GM23248 (cell line): Measurements from ENCODE around the gene BTG3.

Source experiments
- EZH2 ChIP-seq: fragments of 200-600 bp; sonication (generic); IDR thresholded peaks from 2 replicates; pipeline ENCODE4 v1.6.1; 2018; ENCODE audit warnings: antibody characterized with exemption, mild to moderate bottlenecking; ENCODE audit not compliant: insufficient read depth, poor library complexity, severe bottlenecking
- EZH2phosphoT487 ChIP-seq: fragments of 200-600 bp; sonication (generic); IDR thresholded peaks from 2 replicates; pipeline ENCODE4 v1.6.1; 2018; ENCODE audit warnings: antibody characterized with exemption, moderate library complexity, mild to moderate bottlenecking, low read depth; ENCODE audit not compliant: insufficient read depth

- TF ChIP-seq EZH2 (no peak), EZH2phosphoT487 (no peak)
Measured at GRCh38 chr21:17576080-17576835, 36.4 kb downstream of the BTG3 start.
